Raji (cell line): ENCODE results near the gene GRIN3A.

Experiments
- POLR2A ChIP-seq: IDR thresholded peaks from 2 replicates; pipeline ENCODE4 v1.6.1; 2011; ENCODE audit warnings: low read depth, low read length, control low read depth; ENCODE audit not compliant: insufficient read depth

The GRIN3A gene

GRCh38 chr9:101530076-101530711 is 208.3 kb downstream of the GRIN3A start:
- TF ChIP-seq POLR2A, result no peak

- no peak for TF ChIP-seq POLR2A
These were observed 210.4 kb downstream of the GRIN3A start for GRCh38 chr9:101528015-101528414.

- no peak for TF ChIP-seq POLR2A
These were observed 211.4 kb downstream of the GRIN3A start for GRCh38 chr9:101527066-101527465.

- no peak for TF ChIP-seq POLR2A
These were observed 214.1 kb downstream of the GRIN3A start for GRCh38 chr9:101524371-101524770.
